Measurements from ENCODE around the gene ALPI.

DNA sequence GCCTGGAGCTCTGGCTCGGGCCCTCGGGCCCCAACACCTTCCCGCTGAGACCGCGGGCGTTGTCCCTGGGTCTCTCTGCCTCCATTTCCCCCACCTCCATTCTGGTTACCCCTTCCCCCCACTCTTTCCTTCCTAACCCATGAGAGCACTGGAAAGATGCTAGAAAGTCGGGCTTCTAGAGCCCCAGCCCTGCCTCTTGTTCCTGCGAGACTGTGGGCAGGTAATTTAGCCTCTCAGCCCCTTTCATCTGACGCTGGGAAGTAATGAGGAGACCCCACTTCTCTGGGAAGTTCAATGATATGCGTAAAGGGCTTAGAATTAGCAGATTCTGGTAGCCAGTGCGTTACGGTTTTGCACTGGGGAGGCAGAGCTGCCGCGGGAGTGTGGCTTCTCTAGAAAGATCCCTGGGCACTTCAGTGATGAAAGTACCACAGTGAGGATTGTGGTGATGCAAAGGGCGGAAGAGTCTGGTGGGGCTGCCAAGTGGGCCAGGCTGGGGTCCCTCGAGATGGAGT, 47.9 kb downstream of the ALPI start:
- TF ChIP-seq, protein P1, sequence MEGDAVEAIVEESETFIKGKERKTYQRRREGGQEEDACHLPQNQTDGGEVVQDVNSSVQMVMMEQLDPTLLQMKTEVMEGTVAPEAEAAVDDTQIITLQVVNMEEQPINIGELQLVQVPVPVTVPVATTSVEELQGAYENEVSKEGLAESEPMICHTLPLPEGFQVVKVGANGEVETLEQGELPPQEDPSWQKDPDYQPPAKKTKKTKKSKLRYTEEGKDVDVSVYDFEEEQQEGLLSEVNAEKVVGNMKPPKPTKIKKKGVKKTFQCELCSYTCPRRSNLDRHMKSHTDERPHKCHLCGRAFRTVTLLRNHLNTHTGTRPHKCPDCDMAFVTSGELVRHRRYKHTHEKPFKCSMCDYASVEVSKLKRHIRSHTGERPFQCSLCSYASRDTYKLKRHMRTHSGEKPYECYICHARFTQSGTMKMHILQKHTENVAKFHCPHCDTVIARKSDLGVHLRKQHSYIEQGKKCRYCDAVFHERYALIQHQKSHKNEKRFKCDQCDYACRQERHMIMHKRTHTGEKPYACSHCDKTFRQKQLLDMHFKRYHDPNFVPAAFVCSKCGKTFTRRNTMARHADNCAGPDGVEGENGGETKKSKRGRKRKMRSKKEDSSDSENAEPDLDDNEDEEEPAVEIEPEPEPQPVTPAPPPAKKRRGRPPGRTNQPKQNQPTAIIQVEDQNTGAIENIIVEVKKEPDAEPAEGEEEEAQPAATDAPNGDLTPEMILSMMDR (IDR thresholded peaks at IDR 0.05; ENCODE audit: borderline replicate concordance, extremely low read depth, low read length, poor library complexity, severe bottlenecking): no peak
- no peak for TF ChIP-seq EZH2 (IDR thresholded peaks at IDR 0.05; ENCODE audit: borderline replicate concordance, low read depth, low read length, severe bottlenecking)

Data from DND-41 (cell line).